Activated CD8-positive, alpha-beta T cell treated with anti-CD3 and anti-CD28 coated beads, Interleukin-2, amount 10 ng/mL, durations not matched to agents 7 days and 5 days (primary cell): ENCODE results near the gene NOTCH1. TPM values are rescaled to one million over a fixed set of nuclear protein-coding genes. Genes with fewer than 3 reads are reported as not detected.

Experiments used
- ATAC-seq: fragments of 150-1000 bp; cut with Tn5 transposase; one replicate; pipeline ENCODE4 v1.10.0; 2021; ENCODE audit warnings: moderate library complexity
- CTCF ChIA-PET: fragments of 350-600 bp; sonication (Branson Sonifier 250); formaldehyde crosslinking; loops from one replicate; lab custom pipeline; 2021; ENCODE audit warnings: antibody characterized with exemption; lab: Charles Lee
- POLR2A ChIA-PET: fragments of 350-600 bp; sonication (Branson Sonifier 250); formaldehyde crosslinking; loops from one replicate; lab custom pipeline; 2021; ENCODE audit warnings: antibody characterized with exemption; lab: Charles Lee
- DNase-seq: peaks from one replicate; pipeline ENCODE4 v3.0.0-alpha.2; 2020
- H3K27ac Mint-ChIP-seq: one replicate; pipeline ENCODE4 v1.8.0; 2021; ENCODE audit warnings: mild to moderate bottlenecking, mixed read lengths
- H3K27me3 Mint-ChIP-seq: one replicate; pipeline ENCODE4 v1.8.0; 2021; ENCODE audit warnings: low read depth, mixed read lengths
- H3K36me3 Mint-ChIP-seq: one replicate; pipeline ENCODE4 v1.8.0; 2021; ENCODE audit warnings: low read depth, mixed read lengths
- H3K4me1 Mint-ChIP-seq: one replicate; pipeline ENCODE4 v1.8.0; 2021; ENCODE audit warnings: low read depth, mixed read lengths
- H3K4me3 Mint-ChIP-seq: one replicate; pipeline ENCODE4 v1.8.0; 2021; ENCODE audit warnings: mild to moderate bottlenecking, mixed read lengths
- H3K9me3 Mint-ChIP-seq: one replicate; pipeline ENCODE4 v1.8.0; 2022; ENCODE audit warnings: mixed read lengths; ENCODE audit not compliant: insufficient read depth
- total RNA-seq, 2 experiments: library from RNA; stranded (reverse); gene quantifications; one replicate each; pipeline ENCODE4 v1.2.3, GENCODE V29; 2021

The NOTCH1 gene
- total RNA-seq, 2 experiments from 2014 or later, result 86.6 to 94.1 TPM

DNA sequence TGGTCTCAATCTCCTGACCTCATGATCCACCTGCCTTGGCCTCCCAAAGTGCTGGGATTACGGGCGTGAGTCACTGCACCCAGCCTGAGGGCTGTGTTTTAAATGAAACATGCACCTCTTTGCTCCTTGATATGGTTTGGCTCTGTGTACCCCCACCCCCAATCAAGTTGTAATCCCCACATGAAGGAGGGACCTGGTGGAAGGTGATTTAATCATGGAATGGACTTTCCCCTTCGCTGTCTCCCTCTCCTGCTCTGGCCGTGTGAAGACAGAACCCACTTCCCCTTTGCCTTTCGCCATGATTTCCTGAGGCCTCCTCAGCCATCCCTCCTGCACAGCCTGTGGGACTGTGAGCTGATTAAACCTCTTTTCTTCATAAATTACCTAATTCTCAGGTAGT lies 12.5 kb upstream of the NOTCH1 start:
- H3K4me1 Mint-ChIP-seq, result peaks cover 6% of the 10 kb centered on the region
- CTCF ChIA-PET, result no interaction called here
- POLR2A ChIA-PET, result no interaction called here
- no peak overlapping the region for H3K27ac Mint-ChIP-seq
- DNase-seq (no peak), ATAC-seq (no peak)
- peaks cover 3% of the 10 kb centered on the region for H3K9me3 Mint-ChIP-seq
- H3K36me3 Mint-ChIP-seq, result peaks cover 7% of the 10 kb centered on the region
- peaks cover 4% of the 10 kb centered on the region for H3K27me3 Mint-ChIP-seq
- H3K4me3 Mint-ChIP-seq, result no peak overlapping the region

DNA sequence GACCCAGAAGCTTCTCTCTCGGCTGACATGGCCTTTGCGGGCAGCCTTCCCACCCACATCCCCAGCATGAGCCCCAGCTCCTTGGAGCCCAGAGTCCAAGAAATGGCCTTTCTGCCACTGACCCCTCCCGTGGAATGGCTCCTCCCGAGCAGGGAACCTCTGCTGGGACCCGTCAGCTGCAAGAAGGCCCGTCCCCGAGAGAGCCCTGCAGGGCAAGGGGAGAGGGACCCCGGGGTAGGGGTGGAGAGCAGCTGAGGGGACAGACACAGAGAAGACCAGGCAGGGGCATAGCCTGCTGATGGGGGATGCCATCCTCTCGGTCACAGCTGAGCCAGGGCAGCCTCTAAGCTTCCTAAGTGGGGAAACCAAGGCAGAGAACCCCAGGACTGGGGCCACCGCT lies 11.2 kb upstream of the NOTCH1 start:
- Mint-ChIP-seq H3K4me3 (no peak overlapping the region), H3K27me3 (peaks cover 4% of the 10 kb centered on the region), H3K36me3 (peaks cover 7% of the 10 kb centered on the region), H3K27ac (no peak overlapping the region), H3K4me1 (peaks cover 14% of the 10 kb centered on the region), H3K9me3 (peaks cover 3% of the 10 kb centered on the region)
- ChIA-PET POLR2A (no interaction called here), CTCF (interaction anchor here (0.7 kb wide), 1 partner anchor 118 kb away, joined by 3 read pairs; no protein-coding TSS in a partner anchor)
- ATAC-seq (no peak), DNase-seq (no peak)

DNA sequence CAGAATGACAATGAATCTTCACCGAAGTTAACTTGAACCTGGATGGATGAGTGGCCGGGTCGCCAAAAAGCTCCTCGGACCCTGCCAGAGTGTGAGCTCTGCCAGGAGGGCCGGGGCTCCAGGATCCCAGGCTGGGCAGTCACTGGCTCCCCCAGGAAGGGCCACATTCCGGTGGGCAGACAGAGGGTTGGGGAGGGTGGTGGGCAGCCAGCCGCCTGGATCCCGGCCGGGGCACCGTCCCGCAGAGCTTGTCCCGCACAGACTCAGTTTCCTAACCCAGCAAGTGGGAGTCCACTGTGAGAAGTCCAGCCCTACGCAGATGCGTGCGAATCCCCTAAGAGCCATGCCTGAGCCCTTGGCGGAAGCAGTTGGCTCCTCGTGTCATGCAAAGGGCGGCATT lies 10.3 kb upstream of the NOTCH1 start:
- Mint-ChIP-seq H3K27ac (no peak overlapping the region), H3K4me1 (peaks cover 20% of the 10 kb centered on the region), H3K9me3 (peaks cover 3% of the 10 kb centered on the region), H3K27me3 (peaks cover 6% of the 10 kb centered on the region), H3K4me3 (no peak overlapping the region), H3K36me3 (peaks cover 7% of the 10 kb centered on the region)
- DNase-seq (no peak), ATAC-seq (no peak)
- CTCF ChIA-PET, result no interaction called here
- POLR2A ChIA-PET, result no interaction called here

DNA sequence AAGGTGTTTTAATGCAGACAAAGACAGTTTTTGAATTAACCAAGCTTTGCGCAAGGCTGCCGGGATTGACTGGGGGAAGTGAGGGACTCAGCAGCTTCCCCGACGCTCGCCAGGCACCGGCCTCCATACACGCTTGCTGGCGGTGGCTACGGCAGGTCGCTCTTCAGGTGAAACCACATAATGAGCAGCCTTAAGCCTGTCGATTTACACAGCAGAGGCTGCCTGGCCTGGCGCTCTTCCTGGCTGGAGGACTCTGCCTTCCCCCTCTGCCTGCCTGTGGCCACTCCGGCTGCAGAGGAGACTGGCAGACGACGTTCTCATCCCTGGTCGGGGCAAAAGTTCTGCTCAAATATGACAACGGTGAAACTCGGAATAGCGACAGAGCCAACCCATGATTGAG lies 9.0 kb upstream of the NOTCH1 start:
- ChIA-PET CTCF (no interaction called here), POLR2A (interaction anchor here (0.5 kb wide), 1 partner anchor 34 kb away, joined by 3 read pairs; no protein-coding TSS in a partner anchor)
- H3K9me3 Mint-ChIP-seq, result peaks cover 2% of the 10 kb centered on the region
- no peak overlapping the region for H3K27ac Mint-ChIP-seq
- no peak for DNase-seq
- no peak for ATAC-seq
- H3K4me1 Mint-ChIP-seq, result peaks cover 27% of the 10 kb centered on the region
- H3K4me3 Mint-ChIP-seq, result no peak overlapping the region
- peaks cover 7% of the 10 kb centered on the region for H3K36me3 Mint-ChIP-seq
- peaks cover 6% of the 10 kb centered on the region for H3K27me3 Mint-ChIP-seq

DNA sequence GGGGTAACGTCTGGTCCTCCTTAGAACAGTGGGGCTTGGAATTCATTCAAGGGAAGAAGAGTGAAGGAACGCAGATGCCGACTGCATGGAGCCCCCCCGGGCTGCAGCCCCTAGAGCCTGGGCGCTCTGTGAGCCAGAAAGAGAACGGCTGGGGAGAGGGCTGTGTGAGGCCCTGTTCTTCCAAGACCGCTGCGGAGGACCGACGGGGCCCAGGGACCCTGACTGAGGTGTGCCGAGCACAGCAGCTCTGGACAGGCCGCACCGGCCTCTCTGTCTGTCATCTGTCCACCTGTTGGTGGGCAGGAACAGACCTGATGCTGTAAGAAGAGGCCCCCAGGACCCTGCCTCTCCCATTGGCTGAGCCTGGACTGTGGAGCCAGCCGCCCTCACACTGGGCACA lies 7.7 kb upstream of the NOTCH1 start:
- no peak for DNase-seq
- CTCF ChIA-PET, result no interaction called here
- no peaks in the 10 kb centered on the region for H3K9me3 Mint-ChIP-seq
- H3K27me3 Mint-ChIP-seq, result peaks cover 4% of the 10 kb centered on the region
- peaks cover 1% of the 10 kb centered on the region for H3K36me3 Mint-ChIP-seq
- no peak overlapping the region for H3K4me3 Mint-ChIP-seq
- POLR2A ChIA-PET, result no interaction called here
- H3K4me1 Mint-ChIP-seq, result peaks cover 24% of the 10 kb centered on the region
- H3K27ac Mint-ChIP-seq, result no peak overlapping the region
- no peak for ATAC-seq

DNA sequence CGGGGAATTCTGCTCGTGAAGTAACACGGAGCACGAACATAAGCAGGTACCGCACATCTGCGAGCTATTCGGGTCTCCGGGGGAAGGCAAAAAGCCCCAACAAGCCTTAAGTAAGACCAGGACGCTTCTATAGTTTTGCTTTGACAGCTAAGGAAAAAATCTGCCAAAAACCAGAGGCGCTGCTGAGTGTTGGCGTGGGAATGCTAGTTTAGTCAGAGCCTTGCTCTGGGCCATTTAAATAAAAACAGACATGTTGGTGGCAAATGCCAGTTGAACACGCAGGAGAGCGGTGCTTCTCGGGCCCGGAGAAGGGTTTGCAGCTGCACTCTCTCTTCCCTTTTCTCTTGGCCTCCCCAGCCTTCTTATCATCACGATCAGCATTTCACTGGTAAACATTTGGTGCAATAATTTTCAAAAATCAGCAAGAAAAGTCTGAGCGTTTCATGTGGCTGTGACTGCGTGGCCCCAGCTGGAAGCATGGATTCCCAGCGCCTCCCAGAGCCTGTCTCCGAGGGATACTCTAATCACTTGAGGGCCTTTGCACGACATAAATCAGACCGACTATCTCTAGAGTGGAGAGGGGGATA lies 6.4 kb upstream of the NOTCH1 start:
- no peaks in the 10 kb centered on the region for H3K9me3 Mint-ChIP-seq
- H3K4me3 Mint-ChIP-seq, result no peak overlapping the region
- CTCF ChIA-PET, result interaction anchor here (0.9 to 1.0 kb wide), 2 partner anchors 64 to 80 kb away, joined by 3 to 4 read pairs; no protein-coding TSS in a partner anchor
- DNase-seq, result no peak
- H3K4me1 Mint-ChIP-seq, result peaks cover 26% of the 10 kb centered on the region
- H3K36me3 Mint-ChIP-seq, result no peaks in the 10 kb centered on the region
- POLR2A ChIA-PET, result interaction anchor here (0.6 to 1.4 kb wide), 4 partner anchors 14 to 126 kb away, joined by 3 to 5 read pairs (median 3); no protein-coding TSS in a partner anchor
- H3K27ac Mint-ChIP-seq, result no peak overlapping the region
- peaks cover 2% of the 10 kb centered on the region for H3K27me3 Mint-ChIP-seq
- ATAC-seq, result no peak

DNA sequence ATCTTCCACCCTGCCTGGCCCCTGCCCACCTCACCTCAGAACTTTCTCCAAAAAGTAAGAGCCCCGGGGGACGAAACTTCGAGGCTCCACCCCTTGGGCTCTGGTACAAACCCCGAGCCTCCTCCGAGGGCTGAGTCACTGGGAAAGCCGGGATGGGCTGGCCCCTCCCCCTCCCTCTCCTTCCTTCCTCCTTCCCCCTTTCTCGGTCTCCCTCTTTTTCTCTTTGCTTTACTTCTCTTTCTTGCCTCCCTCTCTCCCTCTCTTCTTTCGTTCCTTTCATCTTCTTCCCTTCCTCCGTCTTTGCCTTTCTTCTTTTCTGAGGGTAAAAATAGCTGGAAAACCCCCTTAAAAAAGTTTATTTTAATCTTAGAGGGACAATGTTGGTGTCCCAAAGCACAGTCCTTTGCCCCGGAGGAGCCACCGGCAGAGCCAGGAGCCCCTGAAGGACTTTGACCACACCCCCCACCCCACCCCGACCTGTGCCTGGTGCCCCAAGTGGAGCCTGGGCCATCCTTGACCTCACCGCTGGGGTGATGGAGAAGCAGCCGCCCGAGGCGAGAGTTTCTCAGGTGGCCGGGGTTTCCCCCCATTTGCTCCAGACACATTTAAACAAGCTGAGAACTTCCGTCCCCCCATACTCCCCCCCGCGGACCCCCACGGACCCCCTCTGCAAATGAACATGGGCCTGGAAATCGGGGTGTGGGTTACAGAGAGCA lies 5.7 kb upstream of the NOTCH1 start:
- ChIA-PET POLR2A (interaction anchor here (0.6 to 1.4 kb wide), 5 partner anchors 13 to 126 kb away, joined by 3 to 5 read pairs (median 3); no protein-coding TSS in a partner anchor), CTCF (interaction anchor here (0.9 to 1.0 kb wide), 2 partner anchors 64 to 80 kb away, joined by 3 to 4 read pairs; no protein-coding TSS in a partner anchor)
- peak overlapping the region; percentile 60 for H3K27ac Mint-ChIP-seq
- H3K9me3 Mint-ChIP-seq, result no peaks in the 10 kb centered on the region
- DNase-seq (no peak), ATAC-seq (no peak)
- H3K27me3 Mint-ChIP-seq, result peaks cover 2% of the 10 kb centered on the region
- H3K4me3 Mint-ChIP-seq, result no peak overlapping the region
- peaks cover 32% of the 10 kb centered on the region for H3K4me1 Mint-ChIP-seq
- H3K36me3 Mint-ChIP-seq, result no peaks in the 10 kb centered on the region

DNA sequence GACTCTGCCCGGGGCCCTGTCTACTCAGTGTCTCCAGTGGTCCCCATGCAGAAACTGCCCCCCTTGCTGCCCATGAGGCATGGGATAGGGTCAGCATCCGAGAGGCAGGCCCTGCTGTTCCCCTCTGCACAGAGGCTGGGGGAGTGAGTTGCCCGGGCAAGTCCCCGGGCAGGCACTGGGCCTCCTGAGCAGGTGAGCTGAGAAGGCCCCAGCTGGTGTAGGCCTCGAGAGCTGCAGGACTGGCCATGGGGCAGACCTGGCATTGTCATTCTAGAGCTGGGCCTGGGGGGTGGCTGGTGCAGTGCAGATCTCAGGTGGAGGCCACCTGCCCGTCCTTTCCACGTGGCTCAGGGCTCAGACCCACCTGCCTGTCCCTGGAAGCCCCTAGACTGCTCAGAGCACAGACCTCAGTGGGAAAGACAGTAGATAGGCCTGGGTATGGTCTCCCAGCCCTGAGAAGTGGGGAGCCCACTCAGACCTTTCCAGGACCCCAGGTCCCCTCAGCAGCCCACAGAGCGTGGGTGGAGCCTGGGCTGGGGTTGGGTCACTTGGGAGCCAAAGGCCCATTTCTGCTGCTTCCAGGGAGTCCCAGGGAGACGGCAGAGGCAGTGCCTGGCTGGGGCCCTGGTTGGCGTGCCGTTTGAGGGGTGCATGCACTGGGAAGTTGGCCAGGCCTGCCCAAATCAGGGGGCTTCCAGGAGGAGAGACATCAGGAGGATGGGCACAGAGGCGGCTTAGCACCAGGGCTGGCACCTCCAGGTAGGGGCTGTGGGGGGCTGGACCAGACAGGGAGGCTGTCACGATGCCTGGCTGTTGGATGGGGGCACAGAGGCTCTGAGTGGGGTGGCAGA lies 4.8 kb upstream of the NOTCH1 start:
- ChIA-PET POLR2A (interaction anchor here (0.6 to 1.4 kb wide), 3 partner anchors 12 to 19 kb away, joined by 3 to 5 read pairs (median 3); no protein-coding TSS in a partner anchor), CTCF (interaction anchor here (0.6 kb wide), 1 partner anchor 12 kb away, joined by 5 read pairs; no protein-coding TSS in a partner anchor)
- no peak for DNase-seq
- H3K4me3 Mint-ChIP-seq, result no peak overlapping the region
- no peaks in the 10 kb centered on the region for H3K9me3 Mint-ChIP-seq
- no peak overlapping the region for H3K27ac Mint-ChIP-seq
- ATAC-seq, result no peak
- H3K27me3 Mint-ChIP-seq, result peaks cover 2% of the 10 kb centered on the region
- peaks cover 32% of the 10 kb centered on the region for H3K4me1 Mint-ChIP-seq
- H3K36me3 Mint-ChIP-seq, result no peaks in the 10 kb centered on the region

DNA sequence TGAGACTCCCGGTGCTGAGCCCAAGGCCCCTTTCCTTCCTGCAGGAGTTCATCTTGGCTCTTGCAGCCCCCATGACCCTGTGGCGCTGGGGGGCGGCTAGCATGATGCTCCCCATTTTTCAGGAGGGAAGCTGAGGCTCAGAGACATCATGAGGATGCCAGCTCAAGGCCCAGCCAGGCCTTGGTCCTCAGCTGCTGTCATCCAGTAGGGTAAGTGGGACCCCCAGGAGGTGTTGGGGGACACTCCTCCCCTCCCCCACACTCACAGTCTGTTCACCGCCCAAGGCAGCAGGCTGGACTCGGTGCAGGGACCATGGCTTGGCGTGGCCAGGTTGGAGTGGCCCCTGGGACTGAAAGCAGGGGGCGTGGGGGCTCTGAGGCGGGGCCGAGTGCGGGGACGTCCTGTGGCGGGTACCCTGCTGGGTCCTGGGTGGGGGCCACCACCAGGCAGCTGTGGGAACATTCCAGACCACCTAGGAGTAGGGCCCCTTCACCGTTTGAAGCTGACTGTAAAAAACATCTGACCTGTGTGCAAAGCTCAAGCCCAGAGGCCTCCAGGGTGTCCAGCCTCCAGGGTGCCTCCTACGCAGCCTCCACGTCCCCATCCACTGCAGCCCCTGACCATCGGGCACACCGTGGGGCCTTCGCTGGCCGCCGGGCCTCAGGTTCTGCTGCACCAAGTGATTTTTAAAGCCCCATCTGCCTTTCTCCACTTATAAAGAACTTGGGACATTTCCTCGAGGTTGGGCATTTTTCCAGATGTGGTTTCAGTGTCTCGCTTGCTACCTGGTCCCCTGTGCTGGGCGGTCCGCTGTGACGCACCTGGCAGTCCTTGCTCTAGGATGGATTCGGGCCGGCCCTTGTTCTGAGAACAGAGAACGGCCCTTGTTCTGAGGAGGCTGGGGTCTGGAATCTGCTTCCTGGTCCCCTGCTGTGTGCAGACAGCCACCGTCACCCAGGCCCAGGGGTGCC lies 3.4 kb upstream of the NOTCH1 start:
- DNase-seq (no peak), ATAC-seq (no peak)
- no peak overlapping the region for H3K27ac Mint-ChIP-seq
- POLR2A ChIA-PET, result interaction anchor here (0.9 to 1.0 kb wide), 2 partner anchors 9 to 10 kb away, joined by 3 to 6 read pairs; no protein-coding TSS in a partner anchor
- H3K36me3 Mint-ChIP-seq, result no peaks in the 10 kb centered on the region
- H3K27me3 Mint-ChIP-seq, result peaks cover 2% of the 10 kb centered on the region
- CTCF ChIA-PET, result interaction anchor here (1.7 to 2.2 kb wide), 2 partner anchors 10 to 13 kb away, joined by 4 to 8 read pairs; no protein-coding TSS in a partner anchor
- peaks cover 32% of the 10 kb centered on the region for H3K4me1 Mint-ChIP-seq
- no peak overlapping the region for H3K4me3 Mint-ChIP-seq
- H3K9me3 Mint-ChIP-seq, result no peaks in the 10 kb centered on the region

DNA sequence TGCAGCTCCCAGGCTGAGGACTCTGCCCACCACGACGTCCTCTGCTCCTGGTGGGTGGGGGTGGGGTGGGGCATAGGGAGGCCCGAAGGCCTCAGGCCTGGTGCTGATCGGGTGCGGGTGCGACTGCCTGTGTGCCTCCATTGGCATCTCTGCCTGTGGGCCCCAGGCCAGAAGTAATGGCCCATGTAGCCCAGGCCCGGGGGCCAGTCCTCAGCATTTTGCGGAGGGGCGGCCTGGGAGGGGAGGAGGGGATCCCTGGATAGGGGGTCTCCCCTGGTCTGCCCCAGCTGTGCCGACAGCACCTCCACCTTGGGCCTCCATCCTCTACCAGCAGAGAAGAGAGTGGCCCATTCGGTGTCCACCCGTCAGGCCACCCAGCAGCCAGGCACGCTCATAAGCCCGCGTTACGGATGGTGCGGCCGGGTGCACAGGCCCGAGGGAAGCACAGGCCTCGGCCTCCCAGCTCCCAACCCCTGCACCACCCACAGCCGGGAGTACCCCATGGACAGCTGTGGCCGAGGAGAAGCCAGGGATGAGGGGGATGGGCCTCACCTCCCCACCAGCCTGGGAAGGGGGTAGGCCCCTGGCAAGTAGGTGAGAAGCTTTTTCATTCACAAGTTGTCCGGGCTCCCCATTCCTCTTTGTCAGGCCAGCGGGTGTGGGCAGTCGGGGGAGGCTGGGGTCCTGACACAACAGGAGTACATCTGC lies 1.8 kb upstream of the NOTCH1 start:
- DNase-seq (no peak), ATAC-seq (no peak)
- peaks cover 46% of the 10 kb centered on the region for H3K4me1 Mint-ChIP-seq
- peak overlapping the region; percentile 73 for H3K4me3 Mint-ChIP-seq
- ChIA-PET CTCF (interaction anchor here (2.2 kb wide), 1 partner anchor 8 kb away, joined by 8 read pairs; no protein-coding TSS in a partner anchor), POLR2A (no interaction called here)
- H3K36me3 Mint-ChIP-seq, result peaks cover 15% of the 10 kb centered on the region
- peaks cover 2% of the 10 kb centered on the region for H3K27me3 Mint-ChIP-seq
- no peaks in the 10 kb centered on the region for H3K9me3 Mint-ChIP-seq
- H3K27ac Mint-ChIP-seq, result no peak overlapping the region
